IPS DF 6.9 (cell line): ENCODE data around the gene CAMK2N1.
A peak's percentile ranks its signal among the peaks of the same experiment; 100 is the strongest.
"Not testable (repeated sequence)": the region's sequence is repeated elsewhere in the genome, so short reads cannot be mapped to it uniquely, and the experiment has no call there.

Experiments used
- DNase-seq: peaks from one replicate; pipeline ENCODE4 v3.0.0-alpha.2; 2013; ENCODE audit warnings: low read depth, low spot score
- H3K27ac ChIP-seq: one replicate; pipeline ENCODE4 v1.5.1; 2013; ENCODE audit warnings: low read length, control low read depth
- H3K27me3 ChIP-seq: 2 replicates; pipeline ENCODE4 v1.6.1; 2013; ENCODE audit warnings: mild to moderate bottlenecking, low read length; ENCODE audit not compliant: control insufficient read depth, insufficient read depth
- H3K36me3 ChIP-seq: 2 replicates; pipeline ENCODE4 v1.6.1; 2013; ENCODE audit warnings: low read length; ENCODE audit not compliant: control insufficient read depth, insufficient read depth
- H3K4me1 ChIP-seq: 2 replicates; pipeline ENCODE4 v1.6.1; 2013; ENCODE audit warnings: low read length; ENCODE audit not compliant: control insufficient read depth, insufficient read depth
- H3K4me3 ChIP-seq: 2 replicates; pipeline ENCODE4 v1.5.1; 2013; ENCODE audit warnings: mild to moderate bottlenecking, low read length
- H3K9me3 ChIP-seq: 2 replicates; pipeline ENCODE4 v1.6.1; 2013; ENCODE audit warnings: low read length, inconsistent platforms; ENCODE audit not compliant: control insufficient read depth, insufficient read depth
- WGBS: extraction: QIAGEN DNeasy Blood & Tissue Kit; methylation state at CpG from one replicate; pipeline ENCODE4 v1.1.7; 2013; ENCODE audit warnings: mixed read lengths, missing lambda C conversion rate; ENCODE audit not compliant: insufficient read length, insufficient coverage; 5-methylcytosine and 5-hydroxymethylcytosine counted together

The CAMK2N1 gene

DNA sequence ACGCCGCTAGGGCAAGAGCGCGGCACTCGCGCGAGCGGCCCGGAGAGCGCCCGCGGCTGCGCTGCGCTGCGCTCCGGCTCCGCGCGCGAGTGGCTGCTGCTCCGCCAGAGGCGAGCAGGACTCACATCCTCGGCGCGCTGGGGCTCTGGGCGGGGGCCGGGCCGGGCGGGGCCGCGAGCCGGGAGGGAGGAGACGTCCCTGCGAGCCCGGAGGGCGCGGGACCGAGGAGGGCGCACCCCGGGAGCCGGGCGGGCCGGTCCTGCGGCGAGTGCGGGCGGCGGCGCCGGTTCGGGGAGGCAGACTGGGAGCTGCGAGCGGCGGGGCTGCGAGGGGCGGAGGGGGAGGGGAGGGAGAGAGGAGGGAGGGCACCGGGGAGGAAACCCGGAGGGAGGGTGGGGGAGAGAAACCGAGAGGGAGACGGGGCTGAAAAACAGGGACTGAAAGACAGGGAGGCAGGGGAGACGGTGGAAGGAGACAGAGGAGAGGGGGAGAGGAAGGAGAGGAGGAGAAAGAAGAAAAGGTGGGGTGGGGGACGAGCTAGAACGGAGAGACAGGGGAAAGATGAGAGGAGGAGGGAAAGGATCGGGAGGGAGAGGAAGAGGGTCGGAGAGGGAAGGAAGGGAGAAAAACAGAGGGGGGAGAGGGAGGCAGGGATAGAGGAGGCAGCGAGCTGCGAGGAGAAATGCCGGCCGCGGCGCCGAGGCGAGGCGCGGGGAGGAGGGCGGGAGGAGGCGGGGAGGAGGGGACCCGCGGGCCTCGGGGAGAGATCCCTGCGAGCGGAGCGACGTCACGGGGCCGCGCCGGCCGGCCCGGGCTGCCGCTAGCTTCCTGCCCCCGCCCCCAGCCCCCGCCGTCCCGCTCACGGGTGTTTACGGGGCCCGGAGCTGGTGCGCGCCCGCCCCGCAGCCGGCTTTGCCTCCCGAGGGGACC is at the start of gene CAMK2N1:
Gene CAMK2N1 (minus strand): TSS at position 684 of the 930 bp plus-strand sequence. CDS start 831 bp downstream, outside the sequence.
- Histone ChIP-seq H3K27ac (no peak within 1 kb of the TSS), H3K4me3 (peak within 1 kb of the TSS; percentile 80)

DNA sequence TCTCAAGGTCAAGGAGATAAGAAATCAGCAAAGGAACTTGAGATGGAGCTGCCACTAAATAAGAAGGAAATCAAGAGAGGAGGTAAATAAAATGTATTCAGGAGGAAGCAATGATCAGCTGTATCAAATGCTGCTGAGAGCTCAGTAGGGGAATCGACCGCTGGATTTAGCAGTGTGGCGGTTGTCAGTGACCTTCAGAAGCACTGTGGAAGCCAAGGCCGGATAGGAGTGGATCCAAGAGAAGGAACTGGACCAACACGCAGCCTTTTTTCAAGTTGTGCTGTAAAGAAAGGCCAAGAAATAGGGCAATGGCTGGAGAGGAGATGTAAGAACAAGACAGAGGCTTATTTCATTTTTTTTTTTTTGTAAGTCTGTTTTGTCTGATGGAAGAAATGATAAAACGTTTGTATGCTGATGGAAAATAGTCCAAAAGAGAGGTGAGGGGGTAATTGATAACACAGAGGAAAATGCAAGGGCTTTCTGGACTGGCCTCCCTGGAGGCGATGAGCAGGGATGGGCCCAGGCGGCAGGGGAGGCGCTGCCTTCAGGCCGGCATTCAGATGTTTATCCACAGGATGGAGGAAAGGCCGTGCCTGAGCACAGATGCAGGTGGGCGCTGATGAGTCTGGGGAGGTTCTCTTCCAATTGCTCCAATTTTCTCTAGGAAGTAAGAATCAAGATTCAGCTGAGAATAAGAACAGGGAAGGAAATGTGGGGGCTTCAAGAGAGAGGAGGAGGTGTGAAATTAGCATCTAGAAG is 48.8 kb upstream of the CAMK2N1 start:
- no peaks in the 10 kb centered on the region for H3K36me3 ChIP-seq
- H3K4me3 ChIP-seq = no peak overlapping the region
- WGBS = no CpG with 5 or more reads among the region's 12 CpGs
- no peaks in the 10 kb centered on the region for H3K9me3 ChIP-seq
- no peaks in the 10 kb centered on the region; the same call in 1 of the 2 replicates for H3K4me1 ChIP-seq
- H3K27me3 ChIP-seq = no peaks in the 10 kb centered on the region
- no peak for DNase-seq
- H3K27ac ChIP-seq = no peak overlapping the region

More for the DNA sequence above, at the start of gene CAMK2N1:
- Histone ChIP-seq H3K9me3 (no peaks in the 10 kb centered on the region), H3K27me3 (peaks cover 15% of the 10 kb centered on the region), H3K4me1 (peaks cover 2% of the 10 kb centered on the region), H3K36me3 (no peaks in the 10 kb centered on the region)
- WGBS = 100% methylated on average over 2 of the region's 104 CpGs
- DNase-seq = no peak

DNA sequence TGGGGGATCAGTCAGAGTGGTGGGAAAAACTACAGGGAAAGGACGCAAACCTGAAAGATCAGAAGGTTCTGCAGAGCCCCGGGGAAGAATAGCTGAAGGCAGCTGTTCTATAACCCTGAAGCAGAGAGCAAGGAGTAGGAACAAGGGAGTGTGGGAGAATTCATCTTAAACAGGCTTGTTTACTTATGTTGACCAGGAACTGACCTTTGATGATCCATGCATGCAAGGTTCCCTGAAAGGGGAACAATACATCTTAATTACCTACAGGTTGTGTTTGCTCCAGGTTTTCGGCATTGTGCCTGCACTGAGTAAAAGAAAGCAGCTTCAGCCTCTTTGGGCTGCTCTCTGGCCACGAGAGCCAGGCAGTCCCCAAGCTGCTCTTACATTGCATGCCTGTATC is 47.6 kb upstream of the CAMK2N1 start:
- H3K27me3 ChIP-seq = no peaks in the 10 kb centered on the region

DNA sequence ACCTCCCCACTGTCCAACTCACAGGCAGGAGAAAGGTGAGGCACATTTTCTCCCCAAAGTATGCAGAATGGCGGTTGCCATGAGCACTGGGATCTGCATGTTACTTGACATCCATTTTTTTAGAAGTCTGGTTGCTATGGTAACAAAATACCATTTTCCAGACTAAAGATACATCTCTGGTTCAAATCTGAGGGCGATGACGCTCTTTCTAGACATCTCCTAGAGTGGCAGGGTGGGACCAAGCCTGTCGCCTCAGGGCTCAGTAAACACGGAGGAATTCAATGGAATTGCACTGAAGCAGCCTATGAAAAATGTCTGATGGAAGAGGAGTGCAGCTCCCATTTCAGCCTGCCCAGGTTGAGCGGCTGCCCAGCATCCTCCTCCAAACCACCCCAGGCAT is 44.9 kb upstream of the CAMK2N1 start:
- H3K4me1 ChIP-seq = no peaks in the 10 kb centered on the region; the same call in 1 of the 2 replicates
- H3K36me3 ChIP-seq = no peaks in the 10 kb centered on the region
- no peak overlapping the region for H3K4me3 ChIP-seq
- WGBS = no CpG with 5 or more reads among the region's 6 CpGs
- no peak for DNase-seq
- H3K9me3 ChIP-seq = no peaks in the 10 kb centered on the region
- no peak overlapping the region for H3K27ac ChIP-seq
- H3K27me3 ChIP-seq = no peaks in the 10 kb centered on the region

More for the DNA sequence above, 47.6 kb upstream of the CAMK2N1 start:
- H3K36me3 ChIP-seq = no peaks in the 10 kb centered on the region
- DNase-seq = no peak
- no CpG with 5 or more reads among the region's 4 CpGs for WGBS
- no peak overlapping the region for H3K27ac ChIP-seq
- no peaks in the 10 kb centered on the region for H3K9me3 ChIP-seq
- H3K4me3 ChIP-seq = no peak overlapping the region
- no peaks in the 10 kb centered on the region; the same call in 1 of the 2 replicates for H3K4me1 ChIP-seq

DNA sequence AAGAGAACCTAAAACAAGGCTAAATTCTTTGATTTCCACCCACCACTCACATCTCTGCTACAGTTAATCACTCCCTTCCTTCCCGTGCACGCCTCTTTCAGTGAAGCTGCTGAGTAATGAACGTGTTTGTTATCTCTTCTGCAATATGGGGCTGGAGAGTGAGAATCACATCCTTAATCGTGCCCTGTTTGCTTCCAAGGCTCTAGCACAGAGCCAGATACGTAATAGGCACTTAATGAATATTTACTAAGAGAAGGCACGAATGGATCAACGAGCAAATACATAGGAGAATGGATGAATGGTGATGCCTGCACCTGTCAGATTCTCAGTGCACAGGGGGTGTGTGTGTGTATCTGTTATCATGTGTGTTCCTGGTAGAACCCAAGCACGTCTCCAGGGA is 44.3 kb upstream of the CAMK2N1 start:
- H3K27ac ChIP-seq = no peak overlapping the region
- no peaks in the 10 kb centered on the region for H3K36me3 ChIP-seq
- no peak for DNase-seq
- H3K9me3 ChIP-seq = no peaks in the 10 kb centered on the region
- H3K4me3 ChIP-seq = no peak overlapping the region
- no peaks in the 10 kb centered on the region for H3K27me3 ChIP-seq
- no peaks in the 10 kb centered on the region; the same call in 1 of the 2 replicates for H3K4me1 ChIP-seq
- no CpG with 5 or more reads among the region's 8 CpGs for WGBS

DNA sequence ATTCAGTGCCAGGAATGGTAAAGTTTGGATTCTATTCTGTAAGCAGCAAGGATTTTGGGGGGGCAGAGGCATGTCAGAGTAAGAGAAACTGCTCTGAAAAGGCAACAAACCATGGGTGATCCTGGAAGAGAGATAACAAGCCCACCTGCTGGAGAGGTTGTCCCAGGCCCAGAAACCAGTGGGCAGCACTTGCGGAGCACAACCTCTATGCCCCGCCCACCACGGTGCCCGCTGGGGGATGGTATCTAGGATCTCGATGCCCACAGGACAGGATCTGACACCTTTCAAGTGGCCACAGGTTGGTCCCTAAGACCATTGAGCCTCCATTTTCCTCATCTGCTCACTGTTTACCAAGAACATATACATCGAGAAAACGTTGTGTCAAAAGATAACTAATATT is 42.2 kb upstream of the CAMK2N1 start:
- Histone ChIP-seq H3K4me1 (no peaks in the 10 kb centered on the region), H3K4me3 (no peak overlapping the region), H3K27ac (no peak overlapping the region), H3K27me3 (no peaks in the 10 kb centered on the region), H3K9me3 (no peaks in the 10 kb centered on the region), H3K36me3 (no peaks in the 10 kb centered on the region)
- no CpG with 5 or more reads among the region's 7 CpGs for WGBS
- no peak for DNase-seq

DNA sequence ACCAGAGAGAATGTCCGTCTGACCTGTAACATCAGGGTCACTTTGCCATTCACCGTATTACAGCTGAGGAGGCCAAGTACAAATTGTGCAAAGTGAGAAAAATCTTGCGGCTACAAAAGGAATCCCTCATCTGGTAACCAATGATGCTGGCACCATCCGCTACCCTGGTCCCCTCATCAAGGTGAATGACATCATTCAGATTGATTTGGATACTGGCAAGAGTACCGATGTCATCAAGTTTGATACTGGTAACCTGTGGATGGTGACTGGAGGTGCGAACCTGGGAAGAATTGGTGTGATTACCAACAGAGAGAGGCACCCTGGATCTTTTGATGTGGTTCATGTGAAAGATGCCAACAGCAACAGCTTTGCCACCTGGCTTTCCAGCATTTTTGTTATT is 40.3 kb upstream of the CAMK2N1 start:
- no peaks in the 10 kb centered on the region for H3K27me3 ChIP-seq
- no peak for DNase-seq
- no peaks in the 10 kb centered on the region for H3K36me3 ChIP-seq
- no CpG with 5 or more reads among the region's 6 CpGs for WGBS
- no peak overlapping the region for H3K4me3 ChIP-seq
- no peaks in the 10 kb centered on the region for H3K9me3 ChIP-seq
- H3K4me1 ChIP-seq = peaks cover 1% of the 10 kb centered on the region; the same call in 1 of the 2 replicates
- no peak overlapping the region for H3K27ac ChIP-seq

DNA sequence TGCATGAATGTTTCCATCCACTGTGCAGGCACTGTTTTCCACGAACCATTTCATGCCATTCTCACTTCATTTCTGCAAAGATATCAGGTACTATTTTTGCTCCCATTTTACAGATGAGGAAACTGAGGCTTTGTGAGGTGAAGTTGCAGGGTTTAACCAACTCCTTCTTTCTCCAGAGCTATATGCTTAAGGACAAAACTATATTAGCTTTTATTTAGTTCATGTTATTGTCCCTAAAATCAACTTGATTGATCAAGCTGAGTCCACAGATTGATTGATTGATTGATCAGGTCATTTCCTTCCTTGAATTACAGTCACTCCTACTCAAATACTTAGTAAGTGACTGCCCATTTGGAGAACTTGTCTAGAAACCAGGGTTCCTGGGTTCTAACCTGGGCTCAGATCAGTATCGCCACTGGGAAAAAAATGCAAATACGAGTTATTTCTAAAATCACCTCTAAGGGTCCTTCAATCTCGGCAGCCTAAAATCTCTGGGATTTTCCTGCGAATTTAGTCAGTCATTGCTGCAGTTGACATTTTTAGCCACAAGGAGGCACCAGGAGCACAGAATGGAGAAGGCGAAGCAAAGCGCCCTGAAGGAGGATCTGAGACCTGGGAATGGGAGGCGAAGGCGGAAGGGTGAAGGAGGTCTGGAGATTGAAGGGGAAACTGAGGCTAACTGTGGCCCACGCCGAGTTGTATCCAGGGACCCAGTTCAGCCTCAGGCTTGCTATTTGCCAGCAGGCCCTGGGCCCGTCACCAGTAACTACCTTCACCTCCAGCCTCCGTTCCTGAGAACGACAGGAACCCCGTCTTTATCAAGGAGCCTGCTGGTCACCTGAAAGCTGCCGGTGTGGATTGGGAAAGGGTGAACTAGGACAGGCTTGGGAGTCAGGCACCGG is 36.2 kb upstream of the CAMK2N1 start:
- DNase-seq = peak; percentile 70
- Histone ChIP-seq H3K27ac (no peak overlapping the region), H3K9me3 (no peaks in the 10 kb centered on the region), H3K4me3 (no peak overlapping the region), H3K27me3 (no peaks in the 10 kb centered on the region), H3K36me3 (no peaks in the 10 kb centered on the region), H3K4me1 (peaks cover 1% of the 10 kb centered on the region; the same call in 1 of the 2 replicates)
- no CpG with 5 or more reads among the region's 17 CpGs for WGBS

DNA sequence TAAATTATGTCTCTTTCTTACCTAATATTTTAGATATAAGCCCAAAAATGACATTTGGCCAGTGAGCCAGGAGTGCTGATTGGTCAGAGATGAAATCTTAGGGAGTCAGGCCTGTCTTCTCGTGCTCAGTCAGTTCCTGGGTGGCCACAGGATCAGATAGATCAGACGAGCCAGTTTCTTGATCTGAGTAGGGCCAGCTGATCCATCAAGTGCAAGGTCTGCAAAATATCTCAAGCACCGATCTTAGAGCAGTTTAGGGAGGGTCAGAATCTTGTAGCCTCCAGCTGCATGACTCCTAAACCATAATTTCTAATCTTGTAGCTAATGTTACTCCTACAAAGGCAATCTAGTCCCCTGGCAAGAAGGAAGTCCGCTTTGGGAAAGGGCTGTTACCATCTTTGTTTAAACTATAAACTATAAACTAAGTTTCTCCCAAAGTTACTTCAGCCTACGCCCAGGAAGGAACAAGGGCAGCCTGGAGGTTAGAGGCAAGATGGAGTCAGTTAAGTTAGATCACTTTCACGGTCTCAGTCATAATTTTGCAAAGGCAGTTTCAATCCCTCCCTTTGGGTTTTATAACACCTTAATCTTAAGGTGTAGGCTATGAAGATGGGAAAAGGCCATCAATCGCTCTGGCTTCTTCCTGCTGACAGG is 33.7 kb upstream of the CAMK2N1 start:
- H3K9me3 ChIP-seq, H3K4me3 ChIP-seq, DNase-seq, H3K4me1 ChIP-seq, H3K27me3 ChIP-seq, H3K27ac ChIP-seq, H3K36me3 ChIP-seq: not testable (repeated sequence)
- WGBS = no CpG with 5 or more reads among the region's 7 CpGs
